ENCODE measurements around the gene MUC4.

The MUC4 gene

DNA sequence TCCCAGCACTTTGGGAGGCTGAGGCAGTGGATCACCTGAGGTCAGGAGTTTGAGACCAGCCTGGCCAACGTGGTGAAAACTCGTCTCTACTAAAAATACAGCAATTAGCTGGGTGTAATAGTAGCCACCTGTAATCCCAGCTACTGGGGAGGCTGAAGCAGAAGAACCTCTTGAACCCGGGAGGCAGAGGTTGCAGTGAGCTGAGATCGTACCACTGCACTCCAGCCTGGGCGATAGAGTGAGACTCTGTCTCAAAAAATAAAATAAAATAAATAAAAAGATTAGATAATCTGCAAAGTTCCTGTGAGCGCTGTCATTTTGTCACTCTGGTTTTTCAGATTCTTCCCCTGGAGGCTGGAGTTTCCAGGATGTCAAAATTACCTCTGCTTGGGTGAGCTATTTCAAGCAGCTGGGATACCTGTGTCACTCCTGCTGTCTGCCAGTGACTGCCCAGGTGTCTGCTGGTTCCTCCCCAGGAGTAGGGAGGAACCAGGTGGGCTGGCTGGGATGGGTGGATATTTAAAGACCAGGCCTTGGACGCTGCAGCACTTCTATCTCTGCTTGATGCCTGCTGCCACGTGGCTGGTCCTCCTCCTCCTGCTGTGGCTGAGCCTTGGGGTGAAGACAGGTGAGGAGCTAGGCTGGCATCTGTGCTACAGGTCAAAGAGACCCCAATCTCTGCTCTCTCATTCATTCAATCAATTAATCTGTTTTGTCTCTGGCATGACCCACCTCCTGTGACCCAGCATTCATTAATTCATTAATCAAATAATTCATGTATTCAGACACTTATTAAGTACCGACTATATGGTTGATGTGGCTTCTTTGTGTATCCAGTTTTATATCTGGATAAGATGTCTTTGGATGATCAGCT lies 110.5 kb downstream of the MUC4 start:
- TF ChIP-seq ZFP3 (CRISPR knock-in tag; IDR thresholded peaks at IDR 0.05) (no peak), OSR1 (CRISPR knock-in tag; IDR thresholded peaks at IDR 0.05) (no peak), ISL1 (CRISPR knock-in tag; IDR thresholded peaks at IDR 0.05) (no peak), ESRRG (CRISPR knock-in tag; IDR thresholded peaks at IDR 0.05) (no peak), ARNTL (CRISPR knock-in tag; IDR thresholded peaks at IDR 0.05; ENCODE audit: borderline replicate concordance, low read depth) (no peak), ZNF565 (CRISPR knock-in tag; conservative IDR thresholded peaks at IDR 0.05; ENCODE audit: low read depth) (no peak), GLIS3 (CRISPR knock-in tag; IDR thresholded peaks at IDR 0.05) (no peak), RARB (CRISPR knock-in tag; IDR thresholded peaks at IDR 0.05) (no peak), TOX (CRISPR knock-in tag; IDR thresholded peaks at IDR 0.05; ENCODE audit: borderline replicate concordance) (no peak), BACH2 (CRISPR knock-in tag; IDR thresholded peaks at IDR 0.05; ENCODE audit: borderline replicate concordance) (no peak), SNAI2 (CRISPR knock-in tag; IDR thresholded peaks at IDR 0.05) (no peak), ZC3H10 (CRISPR knock-in tag; IDR thresholded peaks at IDR 0.05) (no peak), ZNF8 (CRISPR knock-in tag; IDR thresholded peaks at IDR 0.05) (no peak), ZFP30 (CRISPR knock-in tag; IDR thresholded peaks at IDR 0.05) (no peak)
- TF ChIP-seq, protein P1, sequence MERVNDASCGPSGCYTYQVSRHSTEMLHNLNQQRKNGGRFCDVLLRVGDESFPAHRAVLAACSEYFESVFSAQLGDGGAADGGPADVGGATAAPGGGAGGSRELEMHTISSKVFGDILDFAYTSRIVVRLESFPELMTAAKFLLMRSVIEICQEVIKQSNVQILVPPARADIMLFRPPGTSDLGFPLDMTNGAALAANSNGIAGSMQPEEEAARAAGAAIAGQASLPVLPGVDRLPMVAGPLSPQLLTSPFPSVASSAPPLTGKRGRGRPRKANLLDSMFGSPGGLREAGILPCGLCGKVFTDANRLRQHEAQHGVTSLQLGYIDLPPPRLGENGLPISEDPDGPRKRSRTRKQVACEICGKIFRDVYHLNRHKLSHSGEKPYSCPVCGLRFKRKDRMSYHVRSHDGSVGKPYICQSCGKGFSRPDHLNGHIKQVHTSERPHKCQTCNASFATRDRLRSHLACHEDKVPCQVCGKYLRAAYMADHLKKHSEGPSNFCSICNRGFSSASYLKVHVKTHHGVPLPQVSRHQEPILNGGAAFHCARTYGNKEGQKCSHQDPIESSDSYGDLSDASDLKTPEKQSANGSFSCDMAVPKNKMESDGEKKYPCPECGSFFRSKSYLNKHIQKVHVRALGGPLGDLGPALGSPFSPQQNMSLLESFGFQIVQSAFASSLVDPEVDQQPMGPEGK (CRISPR knock-in tag; IDR thresholded peaks at IDR 0.05; ENCODE audit: borderline replicate concordance) = no peak
- TF ChIP-seq, protein P2, sequence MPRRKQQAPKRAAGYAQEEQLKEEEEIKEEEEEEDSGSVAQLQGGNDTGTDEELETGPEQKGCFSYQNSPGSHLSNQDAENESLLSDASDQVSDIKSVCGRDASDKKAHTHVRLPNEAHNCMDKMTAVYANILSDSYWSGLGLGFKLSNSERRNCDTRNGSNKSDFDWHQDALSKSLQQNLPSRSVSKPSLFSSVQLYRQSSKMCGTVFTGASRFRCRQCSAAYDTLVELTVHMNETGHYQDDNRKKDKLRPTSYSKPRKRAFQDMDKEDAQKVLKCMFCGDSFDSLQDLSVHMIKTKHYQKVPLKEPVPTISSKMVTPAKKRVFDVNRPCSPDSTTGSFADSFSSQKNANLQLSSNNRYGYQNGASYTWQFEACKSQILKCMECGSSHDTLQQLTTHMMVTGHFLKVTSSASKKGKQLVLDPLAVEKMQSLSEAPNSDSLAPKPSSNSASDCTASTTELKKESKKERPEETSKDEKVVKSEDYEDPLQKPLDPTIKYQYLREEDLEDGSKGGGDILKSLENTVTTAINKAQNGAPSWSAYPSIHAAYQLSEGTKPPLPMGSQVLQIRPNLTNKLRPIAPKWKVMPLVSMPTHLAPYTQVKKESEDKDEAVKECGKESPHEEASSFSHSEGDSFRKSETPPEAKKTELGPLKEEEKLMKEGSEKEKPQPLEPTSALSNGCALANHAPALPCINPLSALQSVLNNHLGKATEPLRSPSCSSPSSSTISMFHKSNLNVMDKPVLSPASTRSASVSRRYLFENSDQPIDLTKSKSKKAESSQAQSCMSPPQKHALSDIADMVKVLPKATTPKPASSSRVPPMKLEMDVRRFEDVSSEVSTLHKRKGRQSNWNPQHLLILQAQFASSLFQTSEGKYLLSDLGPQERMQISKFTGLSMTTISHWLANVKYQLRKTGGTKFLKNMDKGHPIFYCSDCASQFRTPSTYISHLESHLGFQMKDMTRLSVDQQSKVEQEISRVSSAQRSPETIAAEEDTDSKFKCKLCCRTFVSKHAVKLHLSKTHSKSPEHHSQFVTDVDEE (CRISPR knock-in tag; IDR thresholded peaks at IDR 0.05) = no peak
- TF ChIP-seq, protein P3, sequence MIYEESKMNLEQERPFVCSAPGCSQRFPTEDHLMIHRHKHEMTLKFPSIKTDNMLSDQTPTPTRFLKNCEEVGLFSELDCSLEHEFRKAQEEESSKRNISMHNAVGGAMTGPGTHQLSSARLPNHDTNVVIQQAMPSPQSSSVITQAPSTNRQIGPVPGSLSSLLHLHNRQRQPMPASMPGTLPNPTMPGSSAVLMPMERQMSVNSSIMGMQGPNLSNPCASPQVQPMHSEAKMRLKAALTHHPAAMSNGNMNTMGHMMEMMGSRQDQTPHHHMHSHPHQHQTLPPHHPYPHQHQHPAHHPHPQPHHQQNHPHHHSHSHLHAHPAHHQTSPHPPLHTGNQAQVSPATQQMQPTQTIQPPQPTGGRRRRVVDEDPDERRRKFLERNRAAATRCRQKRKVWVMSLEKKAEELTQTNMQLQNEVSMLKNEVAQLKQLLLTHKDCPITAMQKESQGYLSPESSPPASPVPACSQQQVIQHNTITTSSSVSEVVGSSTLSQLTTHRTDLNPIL (CRISPR knock-in tag; IDR thresholded peaks at IDR 0.05; ENCODE audit: low read depth) = no peak
- TF ChIP-seq, protein P4, sequence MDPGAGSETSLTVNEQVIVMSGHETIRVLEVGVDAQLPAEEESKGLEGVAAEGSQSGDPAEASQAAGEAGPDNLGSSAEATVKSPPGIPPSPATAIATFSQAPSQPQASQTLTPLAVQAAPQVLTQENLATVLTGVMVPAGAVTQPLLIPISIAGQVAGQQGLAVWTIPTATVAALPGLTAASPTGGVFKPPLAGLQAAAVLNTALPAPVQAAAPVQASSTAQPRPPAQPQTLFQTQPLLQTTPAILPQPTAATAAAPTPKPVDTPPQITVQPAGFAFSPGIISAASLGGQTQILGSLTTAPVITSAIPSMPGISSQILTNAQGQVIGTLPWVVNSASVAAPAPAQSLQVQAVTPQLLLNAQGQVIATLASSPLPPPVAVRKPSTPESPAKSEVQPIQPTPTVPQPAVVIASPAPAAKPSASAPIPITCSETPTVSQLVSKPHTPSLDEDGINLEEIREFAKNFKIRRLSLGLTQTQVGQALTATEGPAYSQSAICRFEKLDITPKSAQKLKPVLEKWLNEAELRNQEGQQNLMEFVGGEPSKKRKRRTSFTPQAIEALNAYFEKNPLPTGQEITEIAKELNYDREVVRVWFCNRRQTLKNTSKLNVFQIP (CRISPR knock-in tag; IDR thresholded peaks at IDR 0.05; ENCODE audit: borderline replicate concordance, low read depth) = no peak
- ATAC-seq = no peak

DNA sequence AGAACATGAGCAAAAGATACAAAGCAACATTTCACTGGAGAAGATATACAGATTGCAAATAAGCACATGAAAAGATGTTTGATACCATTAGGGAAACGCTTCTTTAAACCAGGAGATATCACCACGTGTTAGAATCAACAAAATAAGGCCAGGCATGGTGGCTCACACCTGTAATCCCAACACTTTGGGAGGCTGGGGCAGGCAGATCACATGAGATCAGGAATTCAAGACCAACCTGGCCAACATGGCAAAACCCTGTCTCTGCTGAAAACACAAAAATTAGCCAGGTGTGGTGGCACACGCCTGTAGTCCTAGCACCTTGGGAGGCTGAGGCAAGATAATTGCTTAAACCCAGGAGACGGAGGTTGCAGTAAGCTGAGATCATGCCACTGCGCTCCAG lies 111.4 kb downstream of the MUC4 start:
- TF ChIP-seq ZNF565 (CRISPR knock-in tag; conservative IDR thresholded peaks at IDR 0.05; ENCODE audit: low read depth) = no peak
- no peak for ATAC-seq

DNA sequence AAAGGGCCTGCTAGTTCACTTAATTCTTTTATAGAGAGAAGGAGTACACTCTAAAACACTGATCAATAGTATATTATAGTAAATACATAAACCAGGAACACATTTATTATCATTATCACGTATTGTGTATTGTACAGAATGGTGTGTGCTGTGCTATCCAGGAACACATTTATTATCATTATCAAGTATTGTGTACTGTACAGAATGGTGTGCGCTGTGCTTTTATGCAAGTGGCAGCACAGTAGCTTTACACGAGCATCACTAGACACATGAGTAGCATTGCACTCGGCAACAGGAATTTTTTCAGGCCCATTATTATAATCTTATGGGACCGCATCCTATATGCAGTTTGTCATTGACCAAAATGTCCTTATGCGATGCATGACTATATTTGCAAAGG lies 111.9 kb downstream of the MUC4 start:
- no peak for ATAC-seq
- TF ChIP-seq ZC3H10 (CRISPR knock-in tag; IDR thresholded peaks at IDR 0.05) (no peak), ESRRG (CRISPR knock-in tag; IDR thresholded peaks at IDR 0.05) (no peak), BACH2 (CRISPR knock-in tag; IDR thresholded peaks at IDR 0.05; ENCODE audit: borderline replicate concordance) (no peak), RARB (CRISPR knock-in tag; IDR thresholded peaks at IDR 0.05) (no peak), ZNF70 (CRISPR knock-in tag; IDR thresholded peaks at IDR 0.05) (no peak)

DNA sequence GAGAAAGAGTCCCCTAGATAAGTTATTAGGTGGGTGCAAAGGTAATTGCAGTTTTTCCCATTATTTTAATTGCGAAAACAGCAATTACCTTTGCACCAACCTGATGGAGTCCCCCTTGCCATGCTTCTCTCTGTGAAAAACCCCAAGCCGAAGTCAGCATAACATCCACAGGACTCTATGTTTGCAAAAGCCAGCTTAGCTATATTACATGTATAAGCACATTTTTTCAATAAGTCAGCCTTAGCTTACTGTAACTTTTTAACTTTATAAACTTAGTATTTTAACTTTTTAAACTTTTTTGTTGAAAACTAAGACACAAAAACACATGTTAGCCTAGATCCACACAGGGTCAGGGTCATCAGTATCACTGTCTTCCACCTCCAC lies 112.3 kb downstream of the MUC4 start:
- TF ChIP-seq, protein P3 (CRISPR knock-in tag; IDR thresholded peaks at IDR 0.05; ENCODE audit: low read depth) = no peak

More for the DNA sequence above, 112.3 kb downstream of the MUC4 start:
- ATAC-seq = no peak
